IPS-20b (cell line): ENCODE data around the gene CYP1B1.

Experiments used
- H3K27ac ChIP-seq: one replicate; pipeline ENCODE4 v1.5.1; 2013; ENCODE audit warnings: low read length
- H3K27me3 ChIP-seq: 2 replicates; pipeline ENCODE4 v1.6.1; 2013; ENCODE audit warnings: mild to moderate bottlenecking, low read length, inconsistent platforms; ENCODE audit not compliant: insufficient read depth
- H3K36me3 ChIP-seq: 2 replicates; pipeline ENCODE4 v1.6.1; 2013; ENCODE audit warnings: low read depth, mild to moderate bottlenecking, inconsistent platforms, low read length, moderate library complexity; ENCODE audit not compliant: insufficient read depth
- H3K4me1 ChIP-seq: 2 replicates; pipeline ENCODE4 v1.6.1; 2013; ENCODE audit warnings: mild to moderate bottlenecking, control low read depth, inconsistent platforms, low read length, moderate library complexity; ENCODE audit not compliant: insufficient read depth
- H3K4me3 ChIP-seq: 2 replicates; pipeline ENCODE4 v1.5.1; 2013; ENCODE audit warnings: mild to moderate bottlenecking, low read length, inconsistent platforms
- H3K9ac ChIP-seq: 2 replicates; pipeline ENCODE4 v1.6.1; 2013; ENCODE audit warnings: low read depth, mild to moderate bottlenecking, inconsistent platforms, low read length, moderate library complexity
- H3K9me3 ChIP-seq: 2 replicates; pipeline ENCODE4 v1.6.1; 2013; ENCODE audit warnings: mild to moderate bottlenecking, low read depth, low read length, inconsistent platforms; ENCODE audit not compliant: insufficient read depth

The CYP1B1 gene

GRCh38 chr2:38038682-38039081 is 37.3 kb downstream of the CYP1B1 start:
- Histone ChIP-seq H3K27me3 (peaks cover 36% of the 10 kb centered on the region), H3K36me3 (no peaks in the 10 kb centered on the region), H3K4me1 (0 out of 2 replicates have a peak, but pooled peaks cover 3% of the 10 kb centered on the region), H3K27ac (no peak overlapping the region), H3K9me3 (no peaks in the 10 kb centered on the region), H3K9ac (peak overlapping the region; percentile 64; the same call in 1 of the 2 replicates), H3K4me3 (peak overlapping the region; percentile 63)

- peaks cover 36% of the 10 kb centered on the region for H3K27me3 ChIP-seq
- H3K27ac ChIP-seq = no peak overlapping the region
- H3K9me3 ChIP-seq = no peaks in the 10 kb centered on the region
- H3K36me3 ChIP-seq = no peaks in the 10 kb centered on the region
- 0 out of 2 replicates have a peak, but pooled peaks cover 3% of the 10 kb centered on the region for H3K4me1 ChIP-seq
- peak overlapping the region; percentile 63 for H3K4me3 ChIP-seq
- peak overlapping the region; percentile 64; the same call in 1 of the 2 replicates for H3K9ac ChIP-seq
These were observed 38.0 kb downstream of the CYP1B1 start for GRCh38 chr2:38037757-38038621.

GRCh38 chr2:38037325-38037724 is 38.6 kb downstream of the CYP1B1 start:
- Histone ChIP-seq H3K4me3 (peak overlapping the region; percentile 63; the same call in 1 of the 2 replicates), H3K9ac (no peak overlapping the region), H3K9me3 (no peaks in the 10 kb centered on the region), H3K27ac (no peak overlapping the region), H3K4me1 (0 out of 2 replicates have a peak, but pooled peaks cover 3% of the 10 kb centered on the region), H3K36me3 (no peaks in the 10 kb centered on the region), H3K27me3 (peaks cover 36% of the 10 kb centered on the region)

DNA sequence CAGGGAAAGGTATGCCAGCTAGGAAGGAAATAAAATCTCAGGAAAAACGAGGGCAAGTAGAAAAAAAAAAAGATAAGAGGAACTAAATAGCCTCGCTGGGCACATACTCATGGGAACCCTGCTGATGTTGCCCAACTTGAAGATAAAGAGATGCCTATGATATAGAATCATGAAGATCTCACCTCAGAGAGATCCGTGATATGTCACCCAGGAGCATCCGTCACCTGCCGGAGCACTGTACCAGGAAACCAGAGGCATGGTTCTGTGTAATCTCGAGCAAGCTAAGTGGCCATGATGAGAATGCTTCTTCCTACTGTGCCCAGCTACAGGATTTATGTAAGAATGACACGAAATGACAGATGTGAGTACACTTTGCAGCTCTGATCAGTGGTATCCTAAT is 40.0 kb downstream of the CYP1B1 start:
- 0 out of 2 replicates have a peak, but pooled peaks cover 3% of the 10 kb centered on the region for H3K4me1 ChIP-seq
- no peak overlapping the region for H3K27ac ChIP-seq
- peaks cover 36% of the 10 kb centered on the region for H3K27me3 ChIP-seq
- no peak overlapping the region for H3K4me3 ChIP-seq
- no peak overlapping the region for H3K9ac ChIP-seq
- no peaks in the 10 kb centered on the region for H3K36me3 ChIP-seq
- no peaks in the 10 kb centered on the region for H3K9me3 ChIP-seq

DNA sequence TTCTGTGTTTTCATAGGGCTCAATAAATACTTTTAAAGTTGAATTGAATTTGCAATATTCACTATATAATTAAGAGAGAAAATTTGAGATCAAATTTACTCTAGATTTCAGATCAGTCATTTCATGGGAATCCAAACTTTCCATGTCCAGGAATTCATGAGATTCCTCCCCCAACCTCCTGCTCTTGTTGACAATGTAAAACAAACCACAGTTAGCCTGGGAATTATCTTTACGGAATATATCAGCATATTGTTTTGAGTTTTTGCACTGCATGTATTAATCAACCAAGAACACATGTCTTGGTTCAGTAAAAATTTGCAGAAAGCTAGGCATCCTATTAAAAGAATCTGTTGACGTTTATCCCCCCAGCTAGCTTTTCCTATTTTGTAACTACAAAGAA is 42.3 kb downstream of the CYP1B1 start:
- Histone ChIP-seq H3K36me3 (no peaks in the 10 kb centered on the region), H3K4me3 (no peak overlapping the region), H3K27ac (no peak overlapping the region), H3K9me3 (no peaks in the 10 kb centered on the region), H3K27me3 (peaks cover 27% of the 10 kb centered on the region), H3K9ac (no peak overlapping the region), H3K4me1 (0 out of 2 replicates have a peak, but pooled peaks cover 3% of the 10 kb centered on the region)

DNA sequence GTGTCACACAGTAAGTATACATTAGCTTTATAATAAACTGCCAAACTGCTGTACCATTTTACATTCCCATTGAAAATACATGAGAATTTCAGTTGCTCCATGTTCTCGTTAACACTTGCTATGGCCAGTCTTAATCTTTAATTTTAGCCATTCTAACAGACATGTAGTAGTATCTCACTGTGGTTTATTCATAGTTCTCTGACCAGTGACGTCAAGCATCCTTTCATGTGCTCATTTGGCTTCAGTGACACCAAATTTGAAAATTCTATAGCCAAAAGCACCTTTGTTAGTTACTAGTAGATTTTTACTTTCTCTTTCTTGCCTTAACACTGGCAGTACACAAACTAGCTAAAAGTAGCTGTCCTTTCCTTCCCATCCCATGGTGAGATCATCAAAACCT is 43.0 kb downstream of the CYP1B1 start:
- Histone ChIP-seq H3K9me3 (no peaks in the 10 kb centered on the region), H3K27me3 (peaks cover 20% of the 10 kb centered on the region), H3K27ac (no peak overlapping the region), H3K9ac (no peak overlapping the region), H3K4me3 (no peak overlapping the region), H3K36me3 (no peaks in the 10 kb centered on the region), H3K4me1 (0 out of 2 replicates have a peak, but pooled peaks cover 3% of the 10 kb centered on the region)

- H3K4me1 ChIP-seq = no peaks in the 10 kb centered on the region
- H3K9ac ChIP-seq = no peak overlapping the region
- H3K9me3 ChIP-seq = no peaks in the 10 kb centered on the region
- H3K4me3 ChIP-seq = no peak overlapping the region
- H3K27ac ChIP-seq = no peak overlapping the region
- no peaks in the 10 kb centered on the region for H3K27me3 ChIP-seq
- H3K36me3 ChIP-seq = no peaks in the 10 kb centered on the region
These were observed 45.2 kb downstream of the CYP1B1 start for GRCh38 chr2:38030635-38031355.

GRCh38 chr2:38029512-38029911 is 46.4 kb downstream of the CYP1B1 start:
- Histone ChIP-seq H3K27ac (no peak overlapping the region), H3K9ac (no peak overlapping the region), H3K36me3 (no peaks in the 10 kb centered on the region), H3K9me3 (no peaks in the 10 kb centered on the region), H3K27me3 (no peaks in the 10 kb centered on the region), H3K4me1 (no peaks in the 10 kb centered on the region), H3K4me3 (no peak overlapping the region)

DNA sequence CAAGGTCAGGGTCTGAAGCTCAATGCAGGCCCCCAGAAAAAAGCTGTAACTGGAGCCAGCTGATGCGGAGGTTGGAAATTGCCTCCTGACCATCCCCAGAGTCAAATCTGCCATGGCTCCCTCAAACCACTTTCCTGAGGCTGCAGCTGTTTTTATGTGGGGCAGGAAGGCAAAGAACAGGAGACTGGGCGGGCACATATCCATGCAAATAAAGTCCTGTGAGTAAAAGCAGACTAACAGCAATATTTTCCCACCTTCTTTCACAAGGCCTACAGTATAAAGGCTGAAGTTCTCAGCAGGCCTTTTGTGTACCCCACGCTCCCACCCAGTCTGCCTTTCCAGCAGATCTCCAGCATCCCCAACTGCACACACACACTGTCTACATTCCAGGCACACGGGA is 47.1 kb downstream of the CYP1B1 start:
- no peaks in the 10 kb centered on the region for H3K4me1 ChIP-seq
- no peaks in the 10 kb centered on the region for H3K9me3 ChIP-seq
- no peak overlapping the region for H3K4me3 ChIP-seq
- H3K27ac ChIP-seq = no peak overlapping the region
- no peaks in the 10 kb centered on the region for H3K36me3 ChIP-seq
- H3K27me3 ChIP-seq = no peaks in the 10 kb centered on the region
- H3K9ac ChIP-seq = no peak overlapping the region

- no peak overlapping the region for H3K27ac ChIP-seq
- no peak overlapping the region for H3K4me3 ChIP-seq
- no peaks in the 10 kb centered on the region for H3K27me3 ChIP-seq
- H3K9ac ChIP-seq = no peak overlapping the region
- H3K9me3 ChIP-seq = no peaks in the 10 kb centered on the region
- no peaks in the 10 kb centered on the region for H3K36me3 ChIP-seq
- no peaks in the 10 kb centered on the region for H3K4me1 ChIP-seq
These were observed 49.1 kb downstream of the CYP1B1 start for GRCh38 chr2:38026846-38027245.

DNA sequence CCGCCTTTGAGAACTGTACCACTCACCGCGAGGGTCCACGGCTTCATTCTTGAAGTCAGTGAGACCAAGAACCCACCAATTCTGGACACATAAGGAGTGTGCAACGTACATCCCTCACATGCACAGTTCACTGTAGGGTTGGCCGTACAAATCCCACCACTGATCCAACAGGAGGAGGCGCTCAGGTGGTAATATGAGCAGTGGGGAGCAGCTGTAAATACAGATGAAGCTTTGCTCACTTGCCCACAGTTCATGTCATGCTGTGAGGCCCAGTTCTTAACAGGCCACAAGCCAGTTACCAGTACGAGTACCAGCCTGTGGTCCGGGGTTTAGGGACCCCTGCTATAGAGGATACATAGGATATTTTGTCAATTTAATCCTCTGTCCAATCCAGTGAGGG is 54.4 kb downstream of the CYP1B1 start:
- Histone ChIP-seq H3K27ac (no peak overlapping the region), H3K9ac (no peak overlapping the region), H3K4me1 (peaks cover 4% of the 10 kb centered on the region; the same call in 1 of the 2 replicates), H3K27me3 (no peaks in the 10 kb centered on the region), H3K36me3 (no peaks in the 10 kb centered on the region), H3K9me3 (no peaks in the 10 kb centered on the region), H3K4me3 (no peak overlapping the region)
